ENCODE measurements around the gene PHLDA2. TPM values are rescaled to one million over a fixed set of nuclear protein-coding genes. Genes with fewer than 3 reads are reported as not detected.

PHLDA2 gene, protein sequence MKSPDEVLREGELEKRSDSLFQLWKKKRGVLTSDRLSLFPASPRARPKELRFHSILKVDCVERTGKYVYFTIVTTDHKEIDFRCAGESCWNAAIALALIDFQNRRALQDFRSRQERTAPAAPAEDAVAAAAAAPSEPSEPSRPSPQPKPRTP
- total RNA-seq = 1 to 10 TPM in 1 of 4 donors, not detected in 3; 1.7 TPM
- polyA plus RNA-seq = 10 to 100 TPM; 33.0 to 37.9 (median 37.8) TPM

DNA sequence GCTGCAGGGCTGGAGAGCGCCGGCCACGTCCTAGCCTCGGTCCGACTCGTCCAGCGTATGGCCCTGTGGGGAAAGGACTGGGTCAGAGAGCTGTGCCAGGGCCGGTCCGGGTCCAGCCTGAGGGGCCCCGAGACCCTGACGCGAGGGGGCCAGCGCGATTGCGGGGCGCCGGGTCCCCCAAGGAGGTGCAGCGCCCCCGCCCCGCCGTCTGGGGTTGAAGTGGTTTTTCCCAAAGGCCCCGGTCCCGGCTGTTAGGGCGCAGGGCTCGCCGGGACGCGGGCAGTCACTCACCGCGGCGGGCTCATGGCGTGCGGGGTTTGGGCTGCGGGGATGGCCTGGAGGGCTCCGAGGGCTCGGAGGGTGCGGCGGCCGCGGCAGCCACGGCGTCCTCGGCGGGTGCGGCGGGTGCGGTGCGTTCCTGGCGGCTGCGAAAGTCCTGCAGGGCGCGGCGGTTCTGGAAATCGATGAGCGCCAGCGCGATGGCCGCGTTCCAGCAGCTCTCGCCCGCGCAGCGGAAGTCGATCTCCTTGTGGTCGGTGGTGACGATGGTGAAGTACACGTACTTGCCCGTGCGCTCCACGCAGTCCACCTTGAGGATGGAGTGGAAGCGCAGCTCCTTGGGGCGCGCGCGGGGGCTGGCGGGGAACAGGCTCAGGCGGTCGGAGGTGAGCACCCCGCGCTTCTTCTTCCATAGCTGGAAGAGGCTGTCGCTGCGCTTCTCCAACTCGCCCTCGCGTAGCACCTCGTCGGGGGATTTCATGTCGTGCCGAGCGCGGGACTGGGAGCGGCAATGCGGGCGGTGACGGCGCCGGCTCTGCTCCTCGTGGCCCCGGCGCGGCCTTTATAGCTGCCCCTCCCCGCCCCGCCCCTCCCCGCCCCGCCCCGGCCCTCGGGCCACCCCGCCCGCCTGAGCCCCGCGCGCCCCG lies at the start of gene PHLDA2:
Gene PHLDA2, minus strand, starts transcription at position 816 of the 926 bp plus-strand sequence. Its CDS starts 56 bp downstream, at position 760.
- Histone ChIP-seq H3K27ac (peak within 1 kb of the TSS; percentile 5 to 57 (median 35)), H3K9me3 (no peaks in the 10 kb centered on the region), H3K36me3 (no peaks in the 10 kb centered on the region), H3K4me1 (peaks cover 0 to 31% (median 27%) of the 10 kb centered on the region in 4 donors), H3K4me3 (peak within 1 kb of the TSS; percentile 8 to 53 (median 46)), H3K27me3 (peaks cover 15 to 55% (median 36%) of the 10 kb centered on the region in 3 donors)
- 1% methylated on average over 110 to 113 of the region's 113 CpGs for WGBS, 2 donors
- intact Hi-C loops (cut with DNase I) = no loop called here
- TF ChIP-seq POLR2A (IDR thresholded peaks at IDR 0.05) (peak in 1 of 2 donors; percentile 44), POLR2AphosphoS5 (IDR thresholded peaks at IDR 0.05) (peak; percentile 21 to 68 (median 52)), EP300 (IDR thresholded peaks at IDR 0.05) (no peak)
- TF ChIP-seq, protein P1, sequence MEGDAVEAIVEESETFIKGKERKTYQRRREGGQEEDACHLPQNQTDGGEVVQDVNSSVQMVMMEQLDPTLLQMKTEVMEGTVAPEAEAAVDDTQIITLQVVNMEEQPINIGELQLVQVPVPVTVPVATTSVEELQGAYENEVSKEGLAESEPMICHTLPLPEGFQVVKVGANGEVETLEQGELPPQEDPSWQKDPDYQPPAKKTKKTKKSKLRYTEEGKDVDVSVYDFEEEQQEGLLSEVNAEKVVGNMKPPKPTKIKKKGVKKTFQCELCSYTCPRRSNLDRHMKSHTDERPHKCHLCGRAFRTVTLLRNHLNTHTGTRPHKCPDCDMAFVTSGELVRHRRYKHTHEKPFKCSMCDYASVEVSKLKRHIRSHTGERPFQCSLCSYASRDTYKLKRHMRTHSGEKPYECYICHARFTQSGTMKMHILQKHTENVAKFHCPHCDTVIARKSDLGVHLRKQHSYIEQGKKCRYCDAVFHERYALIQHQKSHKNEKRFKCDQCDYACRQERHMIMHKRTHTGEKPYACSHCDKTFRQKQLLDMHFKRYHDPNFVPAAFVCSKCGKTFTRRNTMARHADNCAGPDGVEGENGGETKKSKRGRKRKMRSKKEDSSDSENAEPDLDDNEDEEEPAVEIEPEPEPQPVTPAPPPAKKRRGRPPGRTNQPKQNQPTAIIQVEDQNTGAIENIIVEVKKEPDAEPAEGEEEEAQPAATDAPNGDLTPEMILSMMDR (IDR thresholded peaks at IDR 0.05) = no peak
- peak; percentile 71 for DNase-seq

DNA sequence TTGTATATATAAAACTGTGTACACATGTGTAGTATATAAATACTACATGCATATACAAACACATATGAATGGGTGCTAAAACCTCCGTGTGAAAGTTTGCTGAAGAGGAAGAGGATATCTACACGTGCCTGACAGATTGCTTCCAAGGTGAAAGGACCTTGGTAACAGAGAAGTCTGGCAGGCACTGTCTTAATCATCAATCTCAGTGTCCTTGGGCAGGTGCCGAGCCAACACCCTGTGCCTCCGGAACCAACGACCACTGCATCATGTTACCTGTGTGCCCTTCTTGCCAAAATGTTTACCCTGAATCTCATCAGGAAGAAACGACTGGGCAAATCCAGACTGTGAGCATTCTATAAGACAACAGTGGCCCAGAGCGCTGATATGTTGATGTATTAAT lies 47.9 kb upstream of the PHLDA2 start:
- intact Hi-C loops (cut with DNase I) = no loop called here

DNA sequence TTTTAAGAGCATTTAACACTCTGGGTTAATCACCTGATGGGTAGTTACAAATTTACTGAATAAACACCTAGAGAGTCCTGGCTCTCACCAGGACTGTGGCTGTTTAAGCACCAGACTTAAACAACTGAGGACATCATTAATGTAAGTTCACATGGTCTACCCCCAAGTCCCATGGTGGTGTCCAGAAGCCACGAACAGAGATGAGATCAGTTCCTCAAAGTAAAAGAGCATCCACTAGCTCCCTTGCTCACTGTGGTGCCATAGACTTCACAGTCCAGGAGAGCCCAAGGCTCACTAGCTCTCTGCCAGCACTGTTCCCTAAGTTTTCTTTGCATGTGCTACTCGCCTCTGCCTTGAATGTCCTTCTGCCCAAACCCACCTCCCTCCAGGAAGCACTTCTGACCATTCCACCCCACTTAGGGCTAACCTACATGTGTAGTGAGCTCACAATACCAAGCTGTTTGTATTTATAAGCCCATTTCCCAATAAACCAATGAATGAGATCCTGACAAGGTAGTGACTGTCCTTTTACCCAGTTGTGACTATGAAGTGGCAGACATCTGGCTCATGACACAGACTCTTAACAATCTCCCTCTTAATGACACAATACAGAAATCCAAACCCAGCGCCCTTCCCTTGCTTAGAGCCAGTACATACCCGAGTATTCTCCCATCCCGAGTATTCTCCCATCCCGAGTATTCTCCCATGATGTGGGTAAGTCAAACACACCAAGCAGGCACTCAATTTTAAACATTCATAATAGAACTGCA lies 47.3 kb upstream of the PHLDA2 start:
- Histone ChIP-seq H3K27ac (no peak overlapping the region), H3K4me1 (peaks cover 0 to 6% (median 0%) of the 10 kb centered on the region in 4 donors), H3K36me3 (peaks cover 14 to 82% (median 38%) of the 10 kb centered on the region in 4 donors), H3K4me3 (no peak overlapping the region), H3K9me3 (no peaks in the 10 kb centered on the region), H3K27me3 (no peaks in the 10 kb centered on the region)
- TF ChIP-seq POLR2AphosphoS5 (IDR thresholded peaks at IDR 0.05) (no peak), POLR2A (IDR thresholded peaks at IDR 0.05) (no peak), EP300 (IDR thresholded peaks at IDR 0.05) (no peak)
- TF ChIP-seq, protein P1 (IDR thresholded peaks at IDR 0.05) = no peak
- 75 to 81% methylated on average over 6 of the region's 6 CpGs for WGBS, 2 donors
- DNase-seq = no peak
- intact Hi-C loops (cut with DNase I) = no loop called here

More for the DNA sequence above, 47.9 kb upstream of the PHLDA2 start:
- Histone ChIP-seq H3K27ac (no peak overlapping the region), H3K4me1 (peaks cover 0 to 11% (median 4%) of the 10 kb centered on the region in 4 donors), H3K9me3 (no peaks in the 10 kb centered on the region), H3K4me3 (no peak overlapping the region), H3K27me3 (no peaks in the 10 kb centered on the region), H3K36me3 (peaks cover 14 to 76% (median 35%) of the 10 kb centered on the region in 4 donors)
- WGBS, 2 donors = 58 to 80% methylated on average over 7 of the region's 7 CpGs
- no peak for DNase-seq
- TF ChIP-seq EP300 (IDR thresholded peaks at IDR 0.05) = no peak
- TF ChIP-seq, protein P1 (IDR thresholded peaks at IDR 0.05) = no peak

DNA sequence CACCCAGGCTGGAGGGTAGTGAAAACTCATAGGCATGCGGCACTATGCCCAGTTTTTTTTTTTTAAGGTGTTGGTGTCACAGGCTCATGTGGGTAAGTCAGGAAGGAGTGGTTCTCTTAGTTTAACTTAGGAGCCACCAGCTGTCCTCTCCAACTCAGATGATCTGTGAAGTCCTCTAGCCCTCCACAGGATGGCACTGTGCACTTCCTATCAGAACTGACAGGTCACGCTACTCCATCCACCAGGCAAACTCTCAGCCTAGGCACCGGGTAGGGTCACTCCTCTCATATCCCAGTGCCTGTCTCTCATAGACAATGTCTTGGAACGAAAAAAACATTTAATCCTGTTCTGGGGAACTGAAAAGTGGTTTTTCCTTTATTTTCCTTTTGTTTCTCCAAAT lies 46.4 kb upstream of the PHLDA2 start:
- no peak for DNase-seq
- H3K4me1 ChIP-seq = peaks cover 0 to 6% (median 0%) of the 10 kb centered on the region in 4 donors
- TF ChIP-seq POLR2AphosphoS5 (IDR thresholded peaks at IDR 0.05) (no peak), EP300 (IDR thresholded peaks at IDR 0.05) (no peak), POLR2A (IDR thresholded peaks at IDR 0.05) (no peak)
- TF ChIP-seq, protein P1 (IDR thresholded peaks at IDR 0.05) = no peak
- WGBS, 2 donors = 77 to 83% methylated on average over 4 of the region's 4 CpGs
- no peaks in the 10 kb centered on the region for H3K9me3 ChIP-seq
- H3K4me3 ChIP-seq = no peak overlapping the region
- peaks cover 20 to 91% (median 44%) of the 10 kb centered on the region in 4 donors for H3K36me3 ChIP-seq
- no peak overlapping the region for H3K27ac ChIP-seq
- intact Hi-C loops (cut with DNase I) = no loop called here
- H3K27me3 ChIP-seq = no peaks in the 10 kb centered on the region
